Ovary (tissue), 3 donors: Measurements from ENCODE around the gene ZNF282.

ENCODE experiments used
- CTCF ChIP-seq, 3 donors: fragments of 450-650 bp in 2 of 3; fragments of 200-600 bp in 1 of 3; IDR thresholded peaks; one replicate each; pipeline versions ENCODE4 v1.5.1 to v1.8.0; 2016 to 2022; ENCODE audit warnings: antibody characterized with exemption in 3 of 3, mild to moderate bottlenecking in 1 of 3
- EP300 ChIP-seq: sonication (generic); formaldehyde crosslinking; IDR thresholded peaks from one replicate; pipeline ENCODE4 v1.6.1; 2017; ENCODE audit warnings: antibody characterized with exemption
- POLR2A ChIP-seq: fragments of 450-650 bp; IDR thresholded peaks from one replicate; pipeline ENCODE4 v1.6.1; 2017; ENCODE audit warnings: antibody characterized with exemption, mild to moderate bottlenecking, moderate library complexity
- donor health status: DM: no; HTN: no; CAD: no.

GRCh38 chr7:149257146-149257545 lies 61.8 kb downstream of the ZNF282 start:
- TF ChIP-seq POLR2A (no peak), CTCF (IDR thresholded peaks at IDR 0.05) (no peak), EP300 (no peak)
